Ovary (tissue), 9 donors: Measurements from ENCODE around the gene RTTN. TPM values are rescaled to one million over a fixed set of nuclear protein-coding genes. Genes with fewer than 3 reads are reported as not detected.

ENCODE experiments used
- DNase-seq, 5 donors: peaks; one replicate each; pipeline ENCODE4 v3.0.0-alpha.2; 2019 to 2020
- H3K27ac ChIP-seq, 2 donors: fragments of 200-600 bp; one replicate each; pipeline versions ENCODE4 v1.5.1 to v1.8.0; 2019 to 2022
- H3K27me3 ChIP-seq: fragments of 200-600 bp; one replicate; pipeline ENCODE4 v1.8.0; 2022
- H3K36me3 ChIP-seq: fragments of 200-600 bp; sonication (generic); one replicate; pipeline ENCODE4 v1.5.1; 2019
- H3K4me1 ChIP-seq: one replicate; pipeline ENCODE4 v1.8.1; 2013; ENCODE audit warnings: mild to moderate bottlenecking, moderate library complexity; ENCODE audit not compliant: insufficient read depth
- H3K4me3 ChIP-seq: fragments of 200-600 bp; sonication (generic); one replicate; pipeline ENCODE4 v1.5.1; 2017
- H3K9me3 ChIP-seq, 2 donors: fragments of 200-600 bp in 1 of 2; sonication (generic) in 1 of 2; one replicate each; pipeline versions ENCODE4 v1.5.1 to v1.8.1; 2013 to 2019; ENCODE audit warnings: mild to moderate bottlenecking in 1 of 2, moderate library complexity in 1 of 2
- EP300 ChIP-seq: sonication (generic); formaldehyde crosslinking; IDR thresholded peaks from one replicate; pipeline ENCODE4 v1.6.1; 2017; ENCODE audit warnings: antibody characterized with exemption
- POLR2A ChIP-seq: fragments of 450-650 bp; IDR thresholded peaks from one replicate; pipeline ENCODE4 v1.6.1; 2017; ENCODE audit warnings: antibody characterized with exemption, mild to moderate bottlenecking, moderate library complexity
- WGBS, 3 donors: extraction: QIAGEN DNeasy Blood & Tissue Kit in 1 of 3; methylation state at CpG; one replicate each; pipeline versions ENCODE4 v1.1.5 to v1.1.7; 2013 to 2017; 5-methylcytosine and 5-hydroxymethylcytosine counted together
- intact Hi-C, 4 donors: fragments of 100-400 bp; cut with DNase I; formaldehyde crosslinking; loops; one replicate each; pipeline versions ENCODE4 v1.11.0 to v1.15.1; 2022 to 2023
- polyA plus RNA-seq, 2 donors: library from polyadenylated mRNA; stranded (reverse); fragments of 200-250 nt in 1 of 2; fragments of 350-450 nt in 1 of 2; fragmentation: Illumina TruSeq in 1 of 2; extraction: RNeasy Lipid Tissue Mini Kit (QIAGEN cat#74804) in 1 of 2; gene quantifications; one replicate each; pipeline ENCODE4 v1.2.3, GENCODE V29; 2013 to 2014
- total RNA-seq, 7 donors: library from RNA; depleted of rRNA in 2 of 7; stranded (reverse); fragments of >200 nt in 2 of 7; fragmentation: NEBNext Ultra II Directional in 3 of 7; extraction: Animal tissue kit (Norgen Biotek cat#: 25700) in 3 of 7; gene quantifications; one replicate each; pipeline versions ENCODE4 v1.1.0 to v1.2.4, GENCODE V29; 2016 to 2023
- TF ChIP-seq, protein P1 (sequence below), 3 donors: fragments of 450-650 bp in 2 of 3; fragments of 200-600 bp in 1 of 3; IDR thresholded peaks; one replicate each; pipeline versions ENCODE4 v1.5.1 to v1.8.0; 2016 to 2022; ENCODE audit warnings: antibody characterized with exemption in 3 of 3, mild to moderate bottlenecking in 1 of 3
- donor health status: DM: no; HTN: no; CAD: no; lungs with moderate emphysema.
- donor health status: DM: no; HTN: no; CAD: no.
- donor health status: Bipolar disorder and iron deficiency.
- donor health status: DM: yes; HTN: yes; CAD: no.
- donor health status: DM: no; HTN: no; CAD: no.
- donor health status: DM: yes; HTN: yes; CAD: no.

RTTN gene
- total and polyA plus RNA-seq, 9 donors, result 6.2 to 22.4 (median 14.9) TPM

DNA sequence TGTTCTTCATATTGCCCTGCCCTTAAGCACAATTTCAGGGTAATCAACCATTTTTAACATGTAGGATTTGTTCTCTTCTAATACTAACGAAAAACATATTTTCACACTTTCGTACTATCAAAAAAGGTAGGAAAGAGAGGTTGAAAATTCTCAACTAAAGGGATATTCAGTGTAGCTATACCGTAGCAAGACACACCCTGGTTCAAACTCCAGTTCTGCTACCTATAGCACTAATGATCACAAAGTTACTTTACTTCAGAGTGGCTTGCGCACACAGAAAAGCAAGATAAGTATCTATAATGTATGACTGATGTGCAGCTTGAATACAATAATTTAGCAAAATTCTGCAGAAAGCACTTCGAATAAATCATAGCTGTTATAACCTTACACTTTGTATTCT is 132.1 kb downstream of the RTTN start:
- no peaks in the 10 kb centered on the region for H3K4me1 ChIP-seq
- WGBS, 3 donors, result 96 to 97% (median 96%) methylated on average over 5 of the region's 5 CpGs
- H3K4me3 ChIP-seq, result no peak overlapping the region
- DNase-seq, result no peak
- H3K36me3 ChIP-seq, result no peaks in the 10 kb centered on the region
- H3K27ac ChIP-seq, result no peak overlapping the region
- no peaks in the 10 kb centered on the region for H3K9me3 ChIP-seq
- TF ChIP-seq POLR2A (no peak), EP300 (no peak)
- TF ChIP-seq, protein P1, sequence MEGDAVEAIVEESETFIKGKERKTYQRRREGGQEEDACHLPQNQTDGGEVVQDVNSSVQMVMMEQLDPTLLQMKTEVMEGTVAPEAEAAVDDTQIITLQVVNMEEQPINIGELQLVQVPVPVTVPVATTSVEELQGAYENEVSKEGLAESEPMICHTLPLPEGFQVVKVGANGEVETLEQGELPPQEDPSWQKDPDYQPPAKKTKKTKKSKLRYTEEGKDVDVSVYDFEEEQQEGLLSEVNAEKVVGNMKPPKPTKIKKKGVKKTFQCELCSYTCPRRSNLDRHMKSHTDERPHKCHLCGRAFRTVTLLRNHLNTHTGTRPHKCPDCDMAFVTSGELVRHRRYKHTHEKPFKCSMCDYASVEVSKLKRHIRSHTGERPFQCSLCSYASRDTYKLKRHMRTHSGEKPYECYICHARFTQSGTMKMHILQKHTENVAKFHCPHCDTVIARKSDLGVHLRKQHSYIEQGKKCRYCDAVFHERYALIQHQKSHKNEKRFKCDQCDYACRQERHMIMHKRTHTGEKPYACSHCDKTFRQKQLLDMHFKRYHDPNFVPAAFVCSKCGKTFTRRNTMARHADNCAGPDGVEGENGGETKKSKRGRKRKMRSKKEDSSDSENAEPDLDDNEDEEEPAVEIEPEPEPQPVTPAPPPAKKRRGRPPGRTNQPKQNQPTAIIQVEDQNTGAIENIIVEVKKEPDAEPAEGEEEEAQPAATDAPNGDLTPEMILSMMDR (IDR thresholded peaks at IDR 0.05), result no peak
- intact Hi-C loops, result no loop called here
- peaks cover 2% of the 10 kb centered on the region for H3K27me3 ChIP-seq

DNA sequence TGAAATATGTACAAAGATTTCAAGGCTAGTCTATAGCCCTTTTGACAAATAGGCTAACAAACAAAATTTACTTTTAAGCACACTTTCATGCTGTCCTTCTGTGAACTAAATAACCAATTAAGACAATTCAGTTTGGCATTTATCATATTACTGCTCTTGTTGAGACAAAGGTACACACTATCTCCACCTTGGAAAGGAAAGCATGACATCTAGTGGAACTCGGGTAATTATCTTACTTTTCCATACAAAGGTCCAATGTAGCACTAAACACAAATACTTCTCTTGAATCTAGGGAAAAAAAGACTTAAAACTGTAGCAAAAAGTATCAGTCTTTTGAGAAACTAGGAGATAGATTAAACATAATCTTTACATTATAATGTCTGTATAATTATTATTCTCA is 132.8 kb downstream of the RTTN start:
- Histone ChIP-seq H3K36me3 (no peaks in the 10 kb centered on the region), H3K27me3 (peaks cover 2% of the 10 kb centered on the region), H3K4me3 (no peak overlapping the region), H3K9me3 (no peaks in the 10 kb centered on the region), H3K4me1 (no peaks in the 10 kb centered on the region), H3K27ac (no peak overlapping the region)
- no peak for DNase-seq
- no peak for TF ChIP-seq EP300
- no peak for TF ChIP-seq POLR2A
- TF ChIP-seq, protein P1 (IDR thresholded peaks at IDR 0.05), result no peak
- intact Hi-C loops, result no loop called here
- WGBS, 3 donors, result 12 to 26% (median 22%) methylated on average over 1 of the region's 1 CpG

DNA sequence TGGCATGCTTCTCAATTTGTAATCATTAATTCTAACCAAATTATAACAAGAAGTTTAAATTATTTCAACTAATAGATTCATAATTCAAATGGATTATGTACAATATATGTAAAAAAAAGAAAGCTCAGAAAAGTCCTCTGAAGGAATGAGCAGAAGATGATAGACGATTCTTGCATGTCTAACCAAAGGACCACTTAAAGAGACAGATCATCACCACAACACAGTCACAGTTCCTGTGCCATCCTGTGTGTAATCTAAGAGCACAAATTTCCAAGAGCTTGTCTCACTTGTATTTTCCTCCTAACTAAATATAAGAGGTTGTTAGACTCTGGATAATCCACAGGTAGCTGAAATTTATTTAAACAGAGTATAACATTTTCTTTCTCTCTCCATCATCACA is 135.5 kb downstream of the RTTN start:
- no peak for TF ChIP-seq EP300
- no peak for TF ChIP-seq POLR2A
- Histone ChIP-seq H3K27ac (no peak overlapping the region), H3K27me3 (peaks cover 2% of the 10 kb centered on the region), H3K4me1 (no peaks in the 10 kb centered on the region), H3K9me3 (no peaks in the 10 kb centered on the region), H3K36me3 (no peaks in the 10 kb centered on the region), H3K4me3 (no peak overlapping the region)
- WGBS, 3 donors, result 48 to 61% (median 57%) methylated on average over 1 of the region's 1 CpG
- intact Hi-C loops, result no loop called here
- DNase-seq, result no peak

DNA sequence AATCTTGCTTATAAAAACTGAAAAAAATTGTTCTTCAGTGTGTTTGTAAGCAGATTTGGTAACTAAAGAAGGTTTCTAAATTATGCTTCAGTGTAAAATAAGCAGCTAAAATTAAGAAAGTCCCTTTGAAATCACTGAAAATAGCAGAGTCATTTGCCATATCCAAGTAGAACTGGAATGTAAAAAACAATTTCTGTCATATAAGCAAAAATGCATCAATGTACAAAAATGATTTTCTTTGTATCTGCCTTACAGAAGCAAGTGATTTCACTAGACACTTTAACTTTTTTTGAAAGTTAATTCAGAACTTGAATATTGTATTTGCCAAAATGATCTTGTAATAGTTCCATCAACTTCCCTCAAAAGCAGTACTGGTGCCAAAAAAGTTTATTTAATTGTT is 136.1 kb downstream of the RTTN start:
- Histone ChIP-seq H3K36me3 (no peaks in the 10 kb centered on the region), H3K4me3 (no peak overlapping the region), H3K9me3 (no peaks in the 10 kb centered on the region), H3K27me3 (peaks cover 2% of the 10 kb centered on the region), H3K27ac (no peak overlapping the region), H3K4me1 (no peaks in the 10 kb centered on the region)
- intact Hi-C loops, result no loop called here
- no peak for DNase-seq
- TF ChIP-seq, protein P1 (IDR thresholded peaks at IDR 0.05), result no peak
- TF ChIP-seq EP300 (no peak), POLR2A (no peak)

DNA sequence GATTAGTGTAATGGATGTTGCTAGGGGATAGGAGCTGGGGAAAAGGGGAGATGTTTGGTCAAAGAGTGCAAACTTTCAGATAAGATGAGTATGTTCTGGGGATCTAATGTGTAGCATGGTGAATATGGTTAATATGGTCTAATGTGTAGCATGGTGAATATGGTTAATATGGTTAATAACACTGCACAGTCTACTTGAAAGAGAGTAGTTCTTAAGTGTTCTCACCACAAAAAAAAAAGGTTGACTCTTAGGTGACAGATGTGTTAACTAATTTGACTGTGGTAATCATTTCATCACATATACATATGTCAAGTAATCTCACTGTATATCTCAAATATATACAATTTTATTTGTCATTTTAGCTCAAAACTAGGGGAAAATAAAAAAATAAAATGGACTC is 136.5 kb downstream of the RTTN start:
- H3K4me1 ChIP-seq, result no peaks in the 10 kb centered on the region
- intact Hi-C loops, result no loop called here
- TF ChIP-seq POLR2A (no peak), EP300 (no peak)
- TF ChIP-seq, protein P1 (IDR thresholded peaks at IDR 0.05), result no peak
- H3K27ac ChIP-seq, result no peak overlapping the region
- no peaks in the 10 kb centered on the region for H3K9me3 ChIP-seq
- DNase-seq, result no peak
- no peak overlapping the region for H3K4me3 ChIP-seq
- H3K27me3 ChIP-seq, result peaks cover 2% of the 10 kb centered on the region
- H3K36me3 ChIP-seq, result no peaks in the 10 kb centered on the region
